Brain pericyte (primary cell): ENCODE data around the gene FGD3.
"Not testable (repeated sequence)": the region's sequence is repeated elsewhere in the genome, so short reads cannot be mapped to it uniquely, and the experiment has no call there.

ENCODE experiments used
- DNase-seq: peaks from one replicate; pipeline ENCODE4 v3.0.0-alpha.2; 2012; ENCODE audit warnings: low read depth, low spot score

The FGD3 gene

GRCh38 chr9:92947268-92948037 is at the start of gene FGD3:
FGD3 (plus strand) TSS chr9:92947523; CDS start chr9:92976257, 28,734 bp downstream.
- DNase-seq, result no peak

- not testable (repeated sequence) for DNase-seq
These were observed 42.2 kb upstream of the FGD3 start for GRCh38 chr9:92905137-92905536.

- DNase-seq, result peak; percentile 12
These were observed 35.5 kb upstream of the FGD3 start for GRCh38 chr9:92911511-92912475.

- DNase-seq, result no peak
These were observed 30.0 kb upstream of the FGD3 start for GRCh38 chr9:92917176-92917800.

GRCh38 chr9:92920437-92920836 is 26.9 kb upstream of the FGD3 start:
- DNase-seq, result no peak

- no peak for DNase-seq
These were observed 15.7 kb upstream of the FGD3 start for GRCh38 chr9:92931606-92932005.

GRCh38 chr9:92934321-92934720 is 13.0 kb upstream of the FGD3 start:
- DNase-seq, result no peak

GRCh38 chr9:92938025-92938424 is 9.3 kb upstream of the FGD3 start:
- no peak for DNase-seq

GRCh38 chr9:92941861-92942260 is 5.5 kb upstream of the FGD3 start:
- DNase-seq, result no peak

GRCh38 chr9:92942688-92943616 is 4.4 kb upstream of the FGD3 start:
- no peak for DNase-seq

- no peak for DNase-seq
These were observed 2.4 kb upstream of the FGD3 start for GRCh38 chr9:92944921-92945320.

GRCh38 chr9:92945796-92946195 is 1.5 kb upstream of the FGD3 start:
- no peak for DNase-seq

- DNase-seq, result no peak
These were observed 763 bp downstream of the FGD3 start for GRCh38 chr9:92948038-92948534.

GRCh38 chr9:92948632-92949031 is 1.3 kb downstream of the FGD3 start:
- DNase-seq, result no peak

GRCh38 chr9:92949266-92949982 is 2.1 kb downstream of the FGD3 start:
- no peak for DNase-seq

- DNase-seq, result no peak
These were observed 3.1 kb downstream of the FGD3 start for GRCh38 chr9:92950359-92950955.

- DNase-seq, result no peak
These were observed 5.7 kb downstream of the FGD3 start for GRCh38 chr9:92952906-92953610.

- no peak for DNase-seq
These were observed 6.9 kb downstream of the FGD3 start for GRCh38 chr9:92954049-92954861.
